ENCODE results near the gene TRIML2. TPM values are rescaled to one million over a fixed set of nuclear protein-coding genes. Genes with fewer than 3 reads are reported as not detected.

Gene TRIML2
- total RNA-seq, 1 donor from 2014 or later, result not detected

GRCh38 chr4:188121530-188121929, 12.1 kb upstream of the TRIML2 start:
- Histone ChIP-seq H3K27me3 (no peaks in the 10 kb centered on the region), H3K27ac (no peak overlapping the region), H3K4me3 (no peak overlapping the region), H3K9me3 (no peaks in the 10 kb centered on the region), H3K4me1 (no peaks in the 10 kb centered on the region), H3K36me3 (no peaks in the 10 kb centered on the region)
- DNase-seq (ENCODE audit: extremely low spot score in 2 of 2), result no peak
- TF ChIP-seq, protein P1, sequence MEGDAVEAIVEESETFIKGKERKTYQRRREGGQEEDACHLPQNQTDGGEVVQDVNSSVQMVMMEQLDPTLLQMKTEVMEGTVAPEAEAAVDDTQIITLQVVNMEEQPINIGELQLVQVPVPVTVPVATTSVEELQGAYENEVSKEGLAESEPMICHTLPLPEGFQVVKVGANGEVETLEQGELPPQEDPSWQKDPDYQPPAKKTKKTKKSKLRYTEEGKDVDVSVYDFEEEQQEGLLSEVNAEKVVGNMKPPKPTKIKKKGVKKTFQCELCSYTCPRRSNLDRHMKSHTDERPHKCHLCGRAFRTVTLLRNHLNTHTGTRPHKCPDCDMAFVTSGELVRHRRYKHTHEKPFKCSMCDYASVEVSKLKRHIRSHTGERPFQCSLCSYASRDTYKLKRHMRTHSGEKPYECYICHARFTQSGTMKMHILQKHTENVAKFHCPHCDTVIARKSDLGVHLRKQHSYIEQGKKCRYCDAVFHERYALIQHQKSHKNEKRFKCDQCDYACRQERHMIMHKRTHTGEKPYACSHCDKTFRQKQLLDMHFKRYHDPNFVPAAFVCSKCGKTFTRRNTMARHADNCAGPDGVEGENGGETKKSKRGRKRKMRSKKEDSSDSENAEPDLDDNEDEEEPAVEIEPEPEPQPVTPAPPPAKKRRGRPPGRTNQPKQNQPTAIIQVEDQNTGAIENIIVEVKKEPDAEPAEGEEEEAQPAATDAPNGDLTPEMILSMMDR (IDR thresholded peaks at IDR 0.05), result no peak
- TF ChIP-seq POLR2A (IDR thresholded peaks at IDR 0.05), result no peak
- no peak for TF ChIP-seq POLR2AphosphoS5 (IDR thresholded peaks at IDR 0.05; ENCODE audit: insufficient read depth in 1 of 2, low read depth in 1 of 2)
- intact Hi-C loops (cut with DNase I), result no loop called here

GRCh38 chr4:188117631-188118324, 8.4 kb upstream of the TRIML2 start:
- Histone ChIP-seq H3K4me1 (no peaks in the 10 kb centered on the region), H3K4me3 (no peak overlapping the region), H3K9me3 (no peaks in the 10 kb centered on the region), H3K27me3 (no peaks in the 10 kb centered on the region), H3K27ac (no peak overlapping the region), H3K36me3 (no peaks in the 10 kb centered on the region)
- TF ChIP-seq POLR2A (IDR thresholded peaks at IDR 0.05) (no peak), POLR2AphosphoS5 (IDR thresholded peaks at IDR 0.05; ENCODE audit: insufficient read depth in 1 of 2, low read depth in 1 of 2) (no peak)
- TF ChIP-seq, protein P1 (IDR thresholded peaks at IDR 0.05), result no peak
- DNase-seq (ENCODE audit: extremely low spot score in 2 of 2), result no peak
- intact Hi-C loops (cut with DNase I), result no loop called here

- no peak for DNase-seq (ENCODE audit: extremely low spot score in 2 of 2)
- Histone ChIP-seq H3K36me3 (no peaks in the 10 kb centered on the region), H3K27ac (no peak overlapping the region), H3K4me3 (no peak overlapping the region), H3K9me3 (no peaks in the 10 kb centered on the region), H3K4me1 (no peaks in the 10 kb centered on the region), H3K27me3 (no peaks in the 10 kb centered on the region)
- intact Hi-C loops (cut with DNase I), result no loop called here
- TF ChIP-seq, protein P1 (IDR thresholded peaks at IDR 0.05), result no peak
- TF ChIP-seq POLR2AphosphoS5 (IDR thresholded peaks at IDR 0.05; ENCODE audit: insufficient read depth in 1 of 2, low read depth in 1 of 2) (no peak), POLR2A (IDR thresholded peaks at IDR 0.05) (no peak)
These were observed 3.8 kb upstream of the TRIML2 start for GRCh38 chr4:188113156-188113555.

GRCh38 chr4:188111955-188112354, 2.6 kb upstream of the TRIML2 start:
- no peaks in the 10 kb centered on the region for H3K4me1 ChIP-seq
- H3K27ac ChIP-seq, result no peak overlapping the region
- H3K36me3 ChIP-seq, result no peaks in the 10 kb centered on the region
- H3K9me3 ChIP-seq, result no peaks in the 10 kb centered on the region
- no peak overlapping the region for H3K4me3 ChIP-seq
- no peak for DNase-seq (ENCODE audit: extremely low spot score in 2 of 2)
- intact Hi-C loops (cut with DNase I), result no loop called here
- no peaks in the 10 kb centered on the region for H3K27me3 ChIP-seq
- TF ChIP-seq POLR2A (IDR thresholded peaks at IDR 0.05), result no peak
- TF ChIP-seq, protein P1 (IDR thresholded peaks at IDR 0.05), result no peak
- no peak for TF ChIP-seq POLR2AphosphoS5 (IDR thresholded peaks at IDR 0.05; ENCODE audit: insufficient read depth in 1 of 2, low read depth in 1 of 2)

- DNase-seq (ENCODE audit: extremely low spot score in 2 of 2), result no peak
- H3K36me3 ChIP-seq, result no peaks in the 10 kb centered on the region
- no peak overlapping the region for H3K4me3 ChIP-seq
- intact Hi-C loops (cut with DNase I), result no loop called here
- H3K4me1 ChIP-seq, result no peaks in the 10 kb centered on the region
- no peaks in the 10 kb centered on the region for H3K27me3 ChIP-seq
- H3K27ac ChIP-seq, result no peak overlapping the region
- no peaks in the 10 kb centered on the region for H3K9me3 ChIP-seq
- TF ChIP-seq, protein P1 (IDR thresholded peaks at IDR 0.05), result no peak
- TF ChIP-seq POLR2AphosphoS5 (IDR thresholded peaks at IDR 0.05; ENCODE audit: insufficient read depth in 1 of 2, low read depth in 1 of 2) (no peak), POLR2A (IDR thresholded peaks at IDR 0.05) (no peak)
These were observed 1.5 kb upstream of the TRIML2 start for GRCh38 chr4:188110741-188111471.

Data from vagina (tissue), 2 donors.